Stimulated activated CD8-positive, alpha-beta memory T cell treated with anti-CD3 and anti-CD28 coated beads, Interleukin-12 subunit alpha, Interleukin-12 subunit beta, amount 100 ng/mL, for 4 hours (primary cell): Measurements from ENCODE around the gene MEIS2.

Source experiments
- DNase-seq: peaks from one replicate; pipeline ENCODE4 v3.0.0-alpha.2; 2020; ENCODE audit warnings: low read depth

MEIS2 gene

DNA sequence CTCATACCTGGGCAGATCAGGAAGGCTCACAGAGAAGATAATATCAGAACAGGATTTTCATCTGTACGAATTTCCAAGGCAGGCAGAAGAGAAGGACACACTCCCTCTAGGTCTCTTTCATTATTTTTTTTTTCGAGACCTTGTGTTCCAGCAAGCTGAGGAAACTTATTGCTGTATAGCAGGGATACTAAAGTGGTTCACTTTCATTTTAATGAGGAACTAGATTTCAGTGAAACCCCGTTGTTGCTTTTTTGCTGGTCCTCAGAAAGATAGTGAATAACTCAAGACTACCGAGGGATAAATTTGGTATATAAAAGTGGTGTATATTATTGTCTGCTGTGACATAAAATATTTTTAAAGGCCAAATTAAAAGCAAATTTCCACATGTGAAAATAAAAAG is 24.6 kb downstream of the MEIS2 start:
- no peak for DNase-seq

DNA sequence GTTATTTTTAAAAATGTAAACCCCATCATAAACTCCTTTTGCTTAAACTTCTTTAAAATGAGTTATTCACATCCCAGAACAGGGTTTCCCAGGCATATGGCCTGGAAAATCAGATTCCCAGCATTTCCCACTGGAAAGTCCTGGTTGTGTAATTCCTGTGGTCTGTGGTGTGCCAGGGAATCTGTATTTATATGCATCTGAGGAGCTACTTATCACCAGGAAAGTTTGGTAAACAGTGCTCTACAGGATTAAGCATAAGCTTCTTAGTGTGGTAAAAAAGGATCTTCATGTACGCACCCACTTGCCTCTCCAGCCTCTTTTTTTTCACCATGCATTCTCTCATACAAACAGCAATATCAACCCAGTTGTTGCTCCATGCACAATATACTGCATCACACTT is 28.2 kb downstream of the MEIS2 start:
- DNase-seq = no peak

DNA sequence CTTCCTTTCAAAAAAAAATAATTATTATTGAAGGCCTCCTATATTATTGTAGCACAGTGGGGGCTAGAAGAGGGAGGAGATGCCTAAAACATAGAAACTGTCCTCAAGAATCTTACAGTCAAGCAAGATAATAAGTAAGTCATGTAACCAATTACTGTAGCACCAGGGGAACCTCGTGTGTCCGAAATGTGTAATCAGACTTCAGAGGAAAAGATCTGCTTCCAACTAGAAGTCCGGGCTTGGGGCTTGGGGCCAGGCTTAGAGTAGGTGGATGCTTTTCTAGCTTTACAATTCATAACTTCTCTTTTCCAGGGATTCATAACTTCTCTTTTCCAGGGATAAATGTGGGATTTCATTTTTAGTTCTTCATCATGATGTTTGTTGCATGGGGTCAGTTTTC is 29.2 kb downstream of the MEIS2 start:
- no peak for DNase-seq

DNA sequence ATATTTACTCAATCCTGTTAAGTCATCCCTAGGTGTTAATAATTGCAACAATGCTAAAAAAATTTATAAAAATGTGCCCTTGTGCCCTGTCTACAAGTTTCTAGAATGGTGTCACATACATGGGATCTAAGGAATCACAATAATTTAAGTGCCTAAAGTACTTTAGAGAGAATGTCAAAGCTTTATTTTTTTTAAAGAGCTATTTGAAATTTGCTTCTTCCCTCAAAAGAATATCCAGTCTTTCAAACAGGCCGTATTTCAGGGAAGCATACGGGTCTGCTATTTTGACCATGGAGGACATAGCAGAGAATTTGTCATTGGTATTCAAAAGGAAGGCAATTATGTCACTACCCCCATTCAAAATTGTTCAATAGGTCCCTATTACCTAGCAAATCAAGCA is 29.7 kb downstream of the MEIS2 start:
- DNase-seq = no peak

DNA sequence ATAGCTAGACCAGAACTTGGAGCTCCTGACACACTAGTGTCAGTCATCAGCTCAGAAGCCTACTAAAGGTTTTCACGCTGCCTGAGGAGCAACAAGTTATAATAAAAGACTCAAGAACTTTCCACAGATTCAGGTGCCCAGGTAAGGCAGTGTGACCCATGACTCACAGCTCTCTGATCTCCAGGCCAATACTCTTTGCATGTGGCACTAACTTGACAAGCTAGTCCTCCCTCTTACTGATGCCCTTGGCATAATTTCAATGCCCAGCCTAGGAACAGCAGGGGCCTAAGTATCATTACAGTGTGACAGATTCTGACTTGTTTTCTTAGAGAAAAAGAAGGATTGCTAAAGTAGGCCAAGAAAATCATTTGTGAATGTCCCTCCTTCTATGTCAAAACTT is 38.4 kb downstream of the MEIS2 start:
- no peak for DNase-seq

DNA sequence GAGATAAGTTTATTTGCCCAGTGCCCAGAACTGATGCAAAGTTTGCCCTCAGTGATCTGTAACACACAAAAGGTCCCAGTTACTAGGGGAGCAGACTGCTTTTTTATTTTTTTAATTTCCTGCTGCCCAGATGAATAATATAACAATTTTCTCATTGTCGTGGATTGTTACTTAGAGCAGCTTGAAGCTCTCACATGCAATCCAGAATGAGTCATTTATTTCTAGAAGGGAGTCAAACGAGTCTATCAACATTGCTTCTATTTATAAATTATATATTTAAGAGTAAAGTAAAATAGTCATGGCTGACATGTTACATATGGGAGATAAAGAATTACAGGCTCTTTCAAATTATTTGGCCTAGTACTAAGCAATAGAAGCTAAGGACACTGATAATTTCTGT is 41.3 kb downstream of the MEIS2 start:
- DNase-seq = no peak

DNA sequence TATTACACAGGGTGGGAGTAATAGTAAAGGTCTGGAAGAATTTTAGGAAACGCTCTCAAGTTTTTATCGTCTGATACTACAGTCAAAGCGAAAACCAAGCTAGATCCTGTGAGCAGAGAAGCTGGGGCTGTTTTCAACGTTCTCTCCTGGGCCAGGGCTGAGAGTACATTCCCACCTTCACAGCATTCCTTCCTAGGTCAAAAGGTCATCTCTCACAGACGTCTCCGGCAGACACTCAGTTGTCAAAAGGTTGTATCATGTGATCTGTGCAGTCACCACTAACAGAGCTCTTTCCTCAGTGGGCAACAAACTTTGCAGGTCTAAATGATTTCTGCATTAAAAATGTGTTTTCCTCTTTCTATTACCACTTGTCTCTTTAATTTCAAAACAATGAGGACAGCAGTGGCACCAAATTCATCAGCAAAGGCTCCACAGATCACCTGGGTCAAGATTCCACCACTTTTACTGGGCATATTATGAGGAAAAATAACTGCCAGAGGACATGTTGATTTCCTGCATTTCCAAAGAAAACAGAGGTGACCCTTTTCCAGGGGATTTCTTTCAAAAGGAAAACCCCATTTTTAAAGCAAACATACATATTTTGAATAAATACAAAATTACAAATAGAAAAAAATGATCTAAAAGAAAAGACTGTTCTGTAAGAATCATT is 41.9 kb downstream of the MEIS2 start:
- DNase-seq = no peak

DNA sequence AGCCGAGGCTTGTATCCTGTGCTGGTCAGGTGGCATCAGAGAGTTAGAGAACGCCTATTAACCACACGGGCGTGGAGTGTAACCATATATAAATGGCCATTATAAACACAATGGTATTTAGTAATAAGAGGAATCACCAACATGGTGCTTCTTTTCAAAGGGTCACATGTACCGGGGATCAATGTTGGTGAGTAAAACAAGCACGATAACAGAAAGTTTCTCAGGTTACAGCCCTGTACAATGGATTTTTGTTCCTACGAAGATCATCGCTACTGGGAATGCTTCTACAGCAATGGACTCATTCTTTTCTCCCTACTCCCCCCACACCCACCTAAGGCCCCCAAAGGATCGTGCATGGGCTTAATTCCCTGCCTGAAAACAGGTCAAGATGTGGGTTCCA is 42.5 kb downstream of the MEIS2 start:
- no peak for DNase-seq

DNA sequence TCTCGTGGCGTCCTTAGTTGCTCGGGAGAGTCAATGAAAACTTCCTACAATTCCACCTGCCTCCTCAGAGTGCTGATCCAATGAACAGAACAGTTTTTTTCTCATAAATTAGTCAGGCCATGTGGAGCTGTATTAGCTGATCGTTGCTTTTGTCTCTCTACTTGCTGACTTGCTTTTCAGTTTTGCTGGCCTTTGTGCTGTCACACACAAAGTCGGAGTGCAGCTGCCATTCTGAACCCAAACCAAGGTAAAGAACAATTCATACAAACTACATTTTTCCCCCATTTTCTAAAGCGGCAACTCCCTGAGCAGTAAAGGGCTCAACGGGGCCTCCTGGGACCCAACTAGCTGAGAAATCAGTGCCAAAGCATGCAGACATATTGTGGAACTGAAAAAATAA is 43.1 kb downstream of the MEIS2 start:
- no peak for DNase-seq

DNA sequence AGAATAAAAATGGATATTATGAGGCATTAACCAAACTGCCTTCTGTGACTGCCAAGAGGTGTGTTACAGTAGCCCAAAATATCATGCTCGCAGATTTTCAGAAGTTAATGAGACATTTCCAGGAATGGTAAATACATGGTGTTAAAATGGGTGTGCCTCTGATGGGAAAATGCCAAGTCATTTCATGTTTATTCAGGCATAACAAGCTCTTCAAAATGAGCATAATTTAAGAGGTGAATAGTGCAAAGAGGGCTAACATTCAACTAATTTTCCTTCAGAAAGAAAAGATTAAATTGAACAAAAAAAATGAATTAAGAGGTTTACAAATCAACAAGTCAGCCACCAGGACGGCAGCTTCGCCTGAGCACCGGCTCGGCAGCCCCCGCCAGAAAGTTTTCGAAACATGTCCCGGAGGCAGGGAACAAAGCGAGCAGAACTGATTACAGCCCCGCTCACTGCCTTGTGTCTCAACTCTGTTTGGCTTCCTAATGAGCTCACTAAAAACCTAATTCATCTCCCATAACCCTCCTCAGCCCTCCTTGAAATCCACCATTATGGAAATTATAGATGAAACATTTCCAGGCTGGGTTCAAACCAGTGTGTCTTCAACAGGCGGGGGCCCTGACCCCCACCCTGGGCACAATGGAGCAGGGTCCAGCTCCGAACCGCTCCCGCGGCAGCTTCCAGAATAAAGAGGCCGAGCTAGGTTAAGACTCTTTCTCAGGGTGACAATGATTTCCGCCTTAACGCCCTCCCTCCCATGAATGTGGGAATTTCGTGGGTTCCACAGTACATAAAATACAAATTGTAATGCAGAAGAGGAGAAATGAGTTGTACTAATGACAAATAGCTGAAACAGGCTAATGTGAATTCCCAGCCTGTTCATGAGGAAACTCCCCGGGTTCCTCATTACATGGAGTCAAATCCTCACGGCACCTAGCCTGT is 43.9 kb downstream of the MEIS2 start:
- no peak for DNase-seq

DNA sequence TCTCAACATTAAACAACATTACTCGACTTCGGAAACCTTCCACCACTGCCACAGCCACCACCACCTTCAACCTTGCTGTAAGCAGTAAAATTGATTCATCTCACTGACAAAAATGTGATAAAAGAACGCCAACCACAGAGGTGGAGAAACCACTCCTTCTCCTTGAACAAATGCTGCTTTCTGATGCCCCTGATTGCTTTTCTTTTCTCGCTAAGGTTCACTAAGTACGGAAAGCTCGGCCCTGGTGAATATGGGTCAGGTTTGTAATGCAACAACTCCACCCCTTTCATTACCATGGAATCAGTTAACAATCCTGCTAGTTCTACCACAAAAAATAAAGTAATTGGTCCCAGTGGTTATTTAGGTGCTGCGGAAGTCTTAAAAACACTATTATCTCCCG is 44.9 kb downstream of the MEIS2 start:
- no peak for DNase-seq

DNA sequence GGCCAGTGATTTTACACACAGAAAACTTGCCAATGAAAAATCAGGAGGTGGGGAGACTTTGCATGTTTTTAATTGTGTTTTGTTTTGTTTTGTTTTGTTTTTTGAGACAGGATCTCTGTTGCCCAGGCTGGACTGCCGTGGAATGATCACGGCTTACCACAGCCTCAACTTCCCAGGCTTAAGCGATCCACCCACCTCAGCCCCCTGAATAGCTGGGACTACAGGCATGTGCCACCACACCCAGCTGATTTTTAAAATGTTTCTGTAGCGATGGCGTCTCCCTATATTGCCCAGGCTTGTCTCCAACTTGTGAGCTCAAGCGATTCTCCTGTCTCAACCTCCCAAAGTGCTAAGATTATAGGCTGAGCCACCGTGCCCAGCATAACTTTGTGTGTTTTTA is 46.0 kb downstream of the MEIS2 start:
- no peak for DNase-seq

DNA sequence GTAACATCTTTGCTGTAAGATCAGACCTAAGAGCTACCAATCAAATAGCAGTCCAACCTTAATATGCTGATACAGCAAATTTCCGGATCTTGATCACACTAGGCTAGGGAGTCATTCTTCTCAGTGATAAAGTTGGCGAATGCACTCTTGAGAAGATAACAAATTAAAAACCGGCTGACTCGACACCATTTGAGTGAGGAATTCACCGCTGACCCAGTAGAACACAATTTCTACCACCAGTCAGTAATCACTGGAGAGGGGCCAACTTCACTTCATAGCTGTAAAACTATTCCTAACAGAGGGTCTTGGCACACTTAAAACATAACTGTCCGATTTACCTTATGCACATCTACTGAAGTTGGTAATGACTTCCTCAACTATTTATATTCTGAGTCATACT is 47.2 kb downstream of the MEIS2 start:
- no peak for DNase-seq

DNA sequence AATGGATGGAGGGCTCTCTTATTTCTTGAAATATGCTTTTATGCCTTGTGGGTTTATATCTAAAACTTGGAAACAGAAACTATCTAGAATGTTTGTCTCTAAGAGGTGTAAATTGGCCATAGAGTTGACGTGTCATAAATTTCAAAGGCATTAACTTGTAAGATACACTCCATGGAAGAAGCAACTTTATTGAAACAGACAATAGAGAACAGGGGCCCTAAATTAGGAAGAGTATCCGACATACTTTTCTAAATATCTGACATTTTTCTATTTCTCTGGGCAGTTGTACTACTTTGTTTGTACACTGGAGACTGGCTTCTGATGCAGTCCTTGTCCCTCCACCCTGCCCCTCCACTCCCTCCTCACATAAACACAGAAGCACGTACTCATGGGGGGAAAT is 50.0 kb downstream of the MEIS2 start:
- DNase-seq = no peak

DNA sequence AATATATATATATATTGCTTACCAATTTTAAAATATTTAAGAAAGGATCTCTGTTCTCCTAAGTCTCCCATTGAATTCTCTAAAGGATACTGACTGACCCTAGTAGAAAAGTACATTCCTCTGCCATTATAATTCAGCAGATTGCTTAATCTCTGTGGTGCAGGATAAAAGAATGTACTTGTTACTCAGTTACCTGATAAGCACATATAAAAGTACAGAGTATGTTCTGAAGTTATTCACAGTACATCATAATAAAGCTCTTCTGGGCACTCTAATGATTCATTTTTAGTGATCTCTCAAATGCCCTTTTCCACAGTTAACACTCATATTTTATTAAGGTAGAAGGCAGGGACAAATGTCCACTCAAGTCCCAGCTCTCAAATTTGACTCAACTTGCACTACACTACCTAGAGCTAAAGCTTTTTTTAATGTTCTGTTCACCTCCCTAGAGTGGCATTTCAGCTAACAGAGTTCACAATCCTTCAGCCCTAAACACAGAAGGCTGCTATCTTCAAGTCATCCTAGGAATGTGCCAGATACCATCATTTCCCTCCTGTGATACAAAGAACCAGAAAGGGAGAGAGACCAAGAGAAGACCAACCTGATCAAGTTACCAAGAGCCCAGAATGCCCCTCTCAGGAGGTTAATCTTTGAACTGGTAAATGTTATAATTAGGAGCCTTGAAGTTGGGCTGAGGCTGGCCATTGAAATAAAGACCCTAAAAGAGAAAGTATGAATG is 53.3 kb downstream of the MEIS2 start:
- no peak for DNase-seq

DNA sequence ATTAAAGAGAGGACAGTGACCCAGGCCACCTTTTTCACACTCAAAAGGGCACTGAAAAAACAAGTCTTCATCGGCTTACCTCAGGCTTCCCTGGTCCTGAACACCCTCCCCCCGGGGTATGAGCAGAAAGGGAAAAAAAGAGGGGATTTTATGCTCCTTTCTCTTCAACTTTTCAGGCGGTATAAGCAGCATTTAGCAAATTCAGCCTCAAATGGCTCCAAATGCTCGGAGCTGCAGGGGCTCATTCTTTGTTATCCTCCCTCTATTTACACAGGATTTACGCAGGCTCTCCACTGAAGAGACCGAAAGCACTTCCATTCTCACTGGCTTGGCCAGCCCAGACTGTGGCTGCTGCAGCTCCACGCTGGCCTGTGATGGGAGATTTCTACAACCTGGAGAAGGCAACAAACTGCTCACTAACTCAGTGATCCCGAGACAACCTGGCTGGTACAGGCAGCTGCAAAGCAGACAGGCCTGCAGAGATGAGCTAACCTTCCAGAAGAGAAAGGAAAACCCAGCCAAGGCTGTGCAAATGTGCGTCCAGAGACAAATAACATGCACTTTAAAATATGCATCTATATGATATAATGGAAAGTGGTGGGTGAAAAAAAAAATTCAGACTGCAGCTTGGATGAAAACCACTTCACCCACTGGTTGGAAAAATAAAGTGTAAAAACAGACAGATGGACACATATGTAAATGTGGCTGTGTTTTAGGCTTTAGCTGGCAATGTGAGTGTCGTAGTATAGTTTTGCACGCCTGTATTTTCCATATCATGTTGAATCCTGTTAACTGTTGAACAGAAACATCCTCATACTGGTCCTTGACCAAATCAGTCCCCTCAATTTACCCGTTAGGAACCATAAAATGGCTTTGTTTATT is 54.2 kb downstream of the MEIS2 start:
- no peak for DNase-seq

DNA sequence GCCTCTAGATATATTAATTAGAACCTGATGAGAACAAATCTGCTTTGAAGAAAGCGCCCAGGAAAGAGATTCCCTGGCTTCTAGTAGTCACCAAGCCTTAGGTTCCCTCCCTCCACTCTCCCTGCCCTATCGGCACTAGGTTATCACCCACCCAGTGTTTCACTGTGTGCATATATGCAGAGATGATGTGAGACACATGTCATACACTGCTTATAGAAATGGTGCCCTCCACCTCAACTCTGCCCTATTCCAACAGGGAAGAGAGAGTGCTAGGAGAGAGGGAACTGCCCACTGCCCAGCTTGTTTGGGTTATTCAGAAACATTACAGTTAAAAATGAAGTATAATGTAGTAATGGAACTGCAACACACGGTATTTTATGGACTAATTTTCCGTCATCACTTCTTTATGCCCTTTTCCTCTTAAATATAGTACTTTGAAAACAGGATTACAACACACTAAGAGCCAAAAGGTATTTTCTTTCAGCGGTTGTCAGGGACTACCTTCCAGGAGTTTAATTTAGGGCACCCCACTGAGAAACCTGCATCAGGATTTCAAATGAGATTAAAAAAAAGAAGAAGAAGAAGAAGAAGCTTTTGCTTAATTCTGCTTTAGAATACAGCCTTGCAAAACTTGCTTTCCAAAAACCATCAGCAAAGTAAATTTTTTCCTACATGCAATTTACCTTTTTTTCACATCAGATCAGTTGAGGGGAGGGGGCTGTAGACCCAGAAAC is 55.3 kb downstream of the MEIS2 start:
- DNase-seq = no peak

DNA sequence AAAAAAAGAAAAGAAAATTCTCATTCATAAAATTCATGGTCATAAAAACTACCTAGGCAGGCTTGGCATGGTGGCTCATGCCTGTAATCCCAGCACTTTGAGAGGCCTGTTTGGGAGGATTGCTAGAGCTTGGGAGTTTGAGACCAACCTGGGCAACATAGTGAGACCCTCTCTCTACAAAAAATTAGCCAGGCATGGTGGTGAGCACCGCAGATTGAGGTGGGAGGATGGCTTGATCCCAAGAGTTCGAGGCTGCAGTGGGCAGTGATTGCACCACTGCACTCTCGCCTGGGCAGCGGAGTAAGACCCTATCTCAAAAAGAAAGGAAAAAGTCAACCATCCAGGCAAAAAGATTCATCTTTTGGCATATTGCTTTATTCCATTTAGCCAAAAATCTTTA is 58.5 kb downstream of the MEIS2 start:
- no peak for DNase-seq

DNA sequence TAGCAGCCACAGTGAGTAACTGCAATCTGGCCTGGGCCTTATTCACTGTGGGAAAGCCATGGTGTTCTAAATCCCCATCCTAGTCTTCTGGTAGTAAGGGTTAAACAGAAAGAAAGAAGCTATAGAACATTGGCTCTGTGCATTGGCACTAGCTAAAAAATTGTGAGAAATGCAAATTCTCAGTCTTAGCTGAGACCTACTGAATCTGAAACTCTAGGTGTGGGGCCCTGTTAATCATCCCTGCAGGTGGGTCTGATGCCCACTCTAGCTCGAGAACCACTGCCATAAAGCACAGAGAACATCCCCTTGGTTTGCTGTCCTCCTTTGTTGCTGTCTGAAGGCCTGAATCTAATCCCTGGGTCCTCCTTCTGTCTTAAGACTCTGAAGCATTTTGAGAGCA is 59.3 kb downstream of the MEIS2 start:
- no peak for DNase-seq

DNA sequence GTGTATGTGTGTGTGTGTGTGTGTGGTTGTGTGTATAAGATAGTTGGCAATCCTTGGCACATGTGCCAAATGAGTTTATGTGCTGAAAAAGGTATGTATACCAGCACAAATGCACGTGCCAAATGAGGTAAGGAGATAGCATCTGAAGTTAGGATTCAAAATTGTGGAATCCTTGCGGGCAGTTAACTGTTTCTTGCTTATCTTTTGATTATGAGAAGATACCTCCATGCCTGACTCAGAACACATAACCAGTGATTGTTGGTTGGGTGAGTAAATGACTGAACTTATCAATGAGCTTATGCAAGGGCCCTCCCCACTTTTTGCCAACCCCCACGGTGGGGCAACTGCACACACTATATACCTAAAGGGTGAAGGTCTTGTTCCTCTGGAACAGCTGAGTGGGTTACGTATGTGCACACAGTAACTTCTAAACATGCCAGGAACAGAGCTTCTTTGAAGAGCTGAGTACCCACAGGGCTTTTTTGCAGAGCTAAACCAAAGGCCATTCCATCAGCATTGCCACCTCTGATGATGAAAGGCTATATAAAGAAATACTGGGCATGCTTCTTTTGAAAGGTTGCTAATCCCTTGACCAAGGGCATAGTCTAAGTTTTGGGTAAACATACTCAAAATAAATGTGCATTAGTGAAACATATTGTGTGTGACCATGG is 60.1 kb downstream of the MEIS2 start:
- DNase-seq = no peak

DNA sequence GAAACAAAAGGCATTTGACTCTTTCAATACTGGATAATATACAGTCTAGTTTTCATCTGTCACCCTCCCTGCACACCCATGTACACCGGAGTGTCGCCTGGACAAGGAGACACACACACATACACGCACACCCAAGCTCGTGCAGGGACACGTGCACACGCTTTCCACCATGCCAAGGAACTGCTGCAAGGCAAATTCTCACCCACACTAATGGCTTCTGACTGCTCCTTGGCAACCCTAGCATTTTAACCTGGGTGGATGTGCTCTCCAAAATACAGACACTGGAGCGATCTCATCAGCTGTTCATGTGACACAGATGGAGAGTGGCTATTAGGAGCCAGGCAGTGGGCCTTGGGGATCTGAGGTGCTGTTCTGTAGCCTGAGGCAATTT is 61.6 kb downstream of the MEIS2 start:
- no peak for DNase-seq
